HG03439 (cell line): ENCODE measurements around the gene PDE6A.
"Not testable (repeated sequence)": the region's sequence is repeated elsewhere in the genome, so short reads cannot be mapped to it uniquely, and the experiment has no call there.

ENCODE experiments used
- ATAC-seq: cut with Tn5 transposase; IDR thresholded peaks from one replicate; pipeline ENCODE4 v1.9.1; 2021; ENCODE audit warnings: mild to moderate bottlenecking, moderate library complexity; ENCODE audit not compliant: unreplicated experiment

PDE6A gene

GRCh38 chr5:149870232-149870631 lies 74.4 kb downstream of the PDE6A start:
- no peak for ATAC-seq

DNA sequence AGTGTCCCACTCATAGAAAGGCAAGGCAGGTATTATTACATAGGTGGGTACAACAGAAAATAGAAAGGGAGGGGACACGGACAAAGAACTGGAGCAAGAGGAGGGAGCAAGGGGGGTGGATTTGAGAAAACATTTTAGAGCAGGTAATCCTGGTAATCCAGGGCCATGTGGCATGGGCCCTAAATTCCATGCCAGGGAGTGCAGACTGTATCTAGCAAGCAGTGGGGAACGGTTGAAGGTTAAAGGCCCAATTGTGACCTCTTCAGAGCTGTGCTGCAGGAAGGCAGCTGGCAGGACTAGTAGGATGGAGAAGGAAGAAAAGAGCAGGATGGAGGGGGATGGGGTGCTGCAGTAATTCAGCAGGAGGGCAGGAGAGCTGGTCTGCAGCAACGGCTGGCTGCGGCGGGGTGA lies 75.2 kb downstream of the PDE6A start:
- no peak for ATAC-seq

GRCh38 chr5:149865746-149866145 lies 78.8 kb downstream of the PDE6A start:
- ATAC-seq = no peak

GRCh38 chr5:149863830-149864229 lies 80.8 kb downstream of the PDE6A start:
- ATAC-seq = no peak

DNA sequence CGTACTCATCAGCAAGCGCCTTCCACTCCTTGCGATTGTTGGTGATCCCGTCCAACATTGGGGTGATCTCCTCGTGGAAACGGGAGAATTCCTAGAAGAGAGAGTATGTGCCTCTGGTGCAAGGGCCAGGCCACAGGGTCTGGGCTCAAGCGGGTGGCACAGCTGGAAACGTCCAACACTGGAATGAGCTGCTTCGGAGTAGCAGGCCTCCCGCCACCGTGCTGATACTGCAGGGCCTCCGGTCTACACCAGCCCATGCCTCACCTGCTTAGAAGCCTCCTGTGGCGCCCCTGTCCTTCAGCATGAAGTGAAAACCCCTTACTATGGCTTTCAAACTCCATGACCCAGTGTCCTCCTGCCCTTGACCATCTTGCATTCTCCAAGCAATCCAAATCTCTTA lies 81.4 kb downstream of the PDE6A start:
- no peak for ATAC-seq

DNA sequence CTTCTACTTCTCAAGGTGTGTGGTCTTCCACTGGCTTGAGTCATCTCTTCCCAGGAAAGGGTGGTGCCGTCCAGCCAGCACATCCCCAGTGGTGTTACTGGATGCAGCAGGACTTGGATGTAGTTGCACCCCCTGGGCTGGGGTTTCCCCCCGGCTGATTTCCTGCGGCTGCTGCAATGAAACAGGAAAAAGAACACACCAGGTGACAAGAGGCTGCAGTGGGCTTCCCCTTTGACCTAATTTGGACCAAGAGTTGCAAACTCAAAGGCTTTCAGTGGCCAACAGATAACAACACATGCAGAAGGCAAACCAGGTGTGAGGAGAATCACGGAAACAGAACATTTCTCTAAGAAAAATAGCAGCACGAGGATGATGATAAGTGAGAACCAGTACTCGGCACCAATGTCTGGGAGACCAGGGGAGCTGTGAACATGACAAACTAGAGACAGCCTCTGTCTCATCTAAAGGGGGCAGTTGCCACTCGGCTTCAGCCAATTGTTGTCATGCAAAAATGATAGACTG lies 83.7 kb downstream of the PDE6A start:
- ATAC-seq = peak; percentile 70

DNA sequence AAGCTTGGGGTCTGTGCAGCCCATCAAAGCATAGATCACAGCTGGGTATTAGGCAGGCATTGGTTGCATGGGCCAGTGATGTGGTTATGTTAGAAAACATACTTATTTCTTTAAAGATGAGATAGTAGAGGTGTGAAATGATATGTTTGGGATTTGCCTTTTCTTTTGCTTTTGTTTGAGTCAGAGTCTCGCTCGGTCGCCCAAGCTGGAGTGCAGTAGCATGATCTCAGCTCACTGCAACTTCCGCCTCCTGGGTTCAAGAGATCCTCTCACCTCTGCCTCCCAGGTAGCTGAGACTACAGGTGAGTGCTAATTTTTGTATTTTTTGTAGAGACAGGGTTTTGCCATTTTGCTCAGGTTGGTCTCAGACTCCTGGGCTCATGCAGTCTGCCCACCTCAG lies 84.8 kb downstream of the PDE6A start:
- no peak for ATAC-seq

DNA sequence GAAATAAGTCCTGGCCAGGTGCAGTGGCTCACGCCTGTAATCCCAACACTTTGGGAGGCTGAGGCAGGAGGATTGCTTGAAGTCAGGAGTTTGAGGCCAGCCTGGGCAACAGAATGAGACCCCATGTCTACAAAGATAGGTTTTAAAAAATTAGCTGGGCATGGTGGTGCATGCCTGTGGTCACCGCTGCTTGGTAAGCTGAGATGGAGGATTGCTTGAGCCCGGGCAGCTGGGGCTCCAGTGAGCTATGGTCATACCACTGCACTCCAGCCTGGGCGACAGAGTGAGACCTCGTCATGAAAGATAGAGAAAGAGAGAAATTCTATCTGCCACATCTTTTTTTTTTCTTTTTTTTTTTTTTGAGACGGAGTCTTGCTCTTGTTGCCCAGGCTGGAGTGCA lies 86.1 kb downstream of the PDE6A start:
- not testable (repeated sequence) for ATAC-seq

- no peak for ATAC-seq
Measured at GRCh38 chr5:149857499-149857898, 87.1 kb downstream of the PDE6A start.

- ATAC-seq = no peak
Measured at GRCh38 chr5:149855366-149855765, 89.2 kb downstream of the PDE6A start.

DNA sequence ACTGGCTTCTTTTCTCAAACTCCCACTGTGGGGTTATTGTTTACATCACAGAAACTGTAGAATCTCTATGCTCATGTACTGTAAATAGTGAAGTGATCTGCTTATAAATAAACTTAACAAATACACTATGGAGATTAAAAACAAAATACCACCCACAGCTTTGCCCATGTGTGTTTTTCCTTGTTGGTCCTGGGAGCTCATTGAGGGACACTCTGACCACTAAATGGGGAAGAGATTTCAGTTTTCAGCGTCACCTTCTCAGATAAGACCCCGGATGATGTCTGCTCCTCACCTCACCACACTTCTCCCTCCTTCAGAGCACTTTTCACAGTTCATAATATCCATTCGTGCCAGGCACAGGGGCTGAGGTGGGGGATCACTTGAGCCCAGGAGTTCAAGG lies 89.7 kb downstream of the PDE6A start:
- no peak for ATAC-seq

GRCh38 chr5:149853701-149854100 lies 90.9 kb downstream of the PDE6A start:
- no peak for ATAC-seq

GRCh38 chr5:149853331-149853648 lies 91.3 kb downstream of the PDE6A start:
- peak; percentile 9 for ATAC-seq

DNA sequence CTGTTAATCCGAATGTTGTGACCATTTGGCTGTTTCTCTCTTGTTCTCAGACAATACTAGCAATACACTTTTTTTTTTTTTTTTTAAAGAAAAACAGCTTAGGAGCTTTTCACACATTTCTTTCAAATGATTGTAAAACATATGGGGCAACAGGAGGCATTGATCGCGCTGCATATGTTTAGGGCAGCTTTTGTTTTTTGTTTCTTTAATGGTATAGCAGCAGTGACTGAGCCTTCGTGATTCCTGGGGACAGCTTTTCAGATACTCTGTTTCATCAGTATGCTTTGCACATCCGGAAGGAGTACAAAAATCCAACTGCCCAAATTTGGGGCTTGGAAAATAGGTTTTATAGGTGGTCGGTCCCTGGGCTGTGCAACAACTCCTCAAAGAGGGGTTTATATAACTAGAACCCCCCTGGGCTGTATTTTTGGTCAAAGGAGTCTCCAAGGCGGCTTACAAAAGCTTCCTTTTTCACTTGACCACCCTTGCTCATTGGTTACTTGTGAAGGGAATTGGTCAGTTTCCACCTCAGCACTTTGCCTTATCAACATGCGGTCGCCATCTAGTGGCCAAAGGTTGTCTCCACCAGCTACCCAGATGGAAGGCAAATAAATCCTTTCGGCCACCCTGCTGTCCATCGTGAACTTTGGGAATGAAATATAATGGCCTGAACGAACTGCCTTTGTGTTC lies 91.8 kb downstream of the PDE6A start:
- ATAC-seq = peak; percentile 60

DNA sequence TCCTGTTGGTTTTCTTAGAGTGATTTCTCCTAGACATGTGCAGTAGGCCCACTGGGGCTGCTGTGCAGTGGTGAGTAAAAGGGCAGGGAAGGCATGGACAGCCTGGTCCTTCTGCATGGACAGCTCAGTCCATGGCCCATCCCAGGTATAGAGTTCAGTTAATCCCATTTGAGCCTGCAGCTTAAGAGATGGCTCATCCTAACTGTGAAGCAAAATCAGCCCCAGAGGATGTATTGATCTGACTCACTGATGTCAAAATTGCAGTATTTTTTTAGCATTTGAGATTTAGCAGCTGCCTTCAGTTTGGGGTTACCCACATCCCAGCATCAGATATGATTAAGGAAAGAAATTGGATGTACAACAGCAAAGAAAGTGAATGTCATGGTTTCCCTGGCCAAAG lies 93.4 kb downstream of the PDE6A start:
- no peak for ATAC-seq

GRCh38 chr5:149849966-149850910 lies 94.4 kb downstream of the PDE6A start:
- ATAC-seq = no peak

- no peak for ATAC-seq
Measured at GRCh38 chr5:149849280-149849965, 95.2 kb downstream of the PDE6A start.

- ATAC-seq = no peak
Measured at GRCh38 chr5:149847611-149848010, 97.0 kb downstream of the PDE6A start.

DNA sequence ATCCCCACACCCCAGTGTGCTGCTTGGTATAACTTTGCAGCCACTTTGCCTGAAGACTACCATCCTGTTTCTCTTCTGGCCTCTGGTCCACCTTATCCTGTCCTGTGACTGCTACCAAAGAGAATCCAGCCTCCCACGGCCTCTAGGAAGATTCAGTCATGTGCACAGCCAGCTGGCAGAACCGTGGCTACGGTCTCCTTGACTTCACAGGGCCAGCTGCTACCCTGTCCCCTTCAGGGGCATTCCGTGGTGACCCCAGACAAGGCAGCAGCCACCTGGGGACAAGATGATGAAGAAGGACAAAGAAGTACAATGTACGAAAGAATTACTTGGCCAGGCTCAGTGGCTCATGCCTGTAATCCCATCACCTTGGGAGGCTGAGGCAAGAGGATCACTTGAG lies 98.6 kb downstream of the PDE6A start:
- ATAC-seq = no peak

GRCh38 chr5:149845601-149846000 lies 99.0 kb downstream of the PDE6A start:
- no peak for ATAC-seq
